ENCODE results near the gene TBC1D1. TPM values are rescaled to one million over a fixed set of nuclear protein-coding genes. Genes with fewer than 3 reads are reported as not detected.

Gene TBC1D1
- total RNA-seq, 1 experiment from 2014 or later = 28.5 TPM

- Histone ChIP-seq H3K4me1 (peaks cover 40% of the 10 kb centered on the region), H3K9me3 (no peaks in the 10 kb centered on the region), H3K4me3 (ENCODE audit: low read depth, low read length) (no peak overlapping the region), H3K27me3 (replicated peaks; ENCODE audit: control insufficient read depth, insufficient read depth, low read length) (no peaks in the 10 kb centered on the region), H3K36me3 (ENCODE audit: control insufficient read depth, insufficient read depth, low read length) (no peaks in the 10 kb centered on the region; the same call in 1 of the 2 replicates)
- Mint-ChIP-seq H3K4me3 (ENCODE audit: unreplicated experiment) (no peak overlapping the region), H3K4me1 (ENCODE audit: low read depth, unreplicated experiment) (peaks cover 29% of the 10 kb centered on the region), H3K27me3 (ENCODE audit: insufficient read depth, unreplicated experiment) (no peaks in the 10 kb centered on the region), H3K9me3 (ENCODE audit: unreplicated experiment) (no peaks in the 10 kb centered on the region), H3K27ac (ENCODE audit: unreplicated experiment) (peak overlapping the region; percentile 1), H3K36me3 (ENCODE audit: insufficient read depth, unreplicated experiment) (peaks cover 6% of the 10 kb centered on the region)
- BruUV-seq (replicated peaks) = no TSS peak
- ChIA-PET CTCF (interaction anchor here (0.7 to 1.3 kb wide), 2 partner anchors 31 to 63 kb away, joined by 3 read pairs; no protein-coding TSS in a partner anchor), POLR2A (interaction anchor here (0.9 kb wide), 1 partner anchor 792 kb away, joined by 3 read pairs; no protein-coding TSS in a partner anchor)
- DNase-seq = no peak
- TF ChIP-seq, protein P1, sequence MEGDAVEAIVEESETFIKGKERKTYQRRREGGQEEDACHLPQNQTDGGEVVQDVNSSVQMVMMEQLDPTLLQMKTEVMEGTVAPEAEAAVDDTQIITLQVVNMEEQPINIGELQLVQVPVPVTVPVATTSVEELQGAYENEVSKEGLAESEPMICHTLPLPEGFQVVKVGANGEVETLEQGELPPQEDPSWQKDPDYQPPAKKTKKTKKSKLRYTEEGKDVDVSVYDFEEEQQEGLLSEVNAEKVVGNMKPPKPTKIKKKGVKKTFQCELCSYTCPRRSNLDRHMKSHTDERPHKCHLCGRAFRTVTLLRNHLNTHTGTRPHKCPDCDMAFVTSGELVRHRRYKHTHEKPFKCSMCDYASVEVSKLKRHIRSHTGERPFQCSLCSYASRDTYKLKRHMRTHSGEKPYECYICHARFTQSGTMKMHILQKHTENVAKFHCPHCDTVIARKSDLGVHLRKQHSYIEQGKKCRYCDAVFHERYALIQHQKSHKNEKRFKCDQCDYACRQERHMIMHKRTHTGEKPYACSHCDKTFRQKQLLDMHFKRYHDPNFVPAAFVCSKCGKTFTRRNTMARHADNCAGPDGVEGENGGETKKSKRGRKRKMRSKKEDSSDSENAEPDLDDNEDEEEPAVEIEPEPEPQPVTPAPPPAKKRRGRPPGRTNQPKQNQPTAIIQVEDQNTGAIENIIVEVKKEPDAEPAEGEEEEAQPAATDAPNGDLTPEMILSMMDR (IDR thresholded peaks at IDR 0.05; ENCODE audit: insufficient read depth in 1 of 2, low read depth in 1 of 2, low read length in 1 of 2, severe bottlenecking in 1 of 2, unreplicated experiment in 1 of 2) = no peak
- intact Hi-C loops (cut with micrococcal nuclease; ENCODE audit: unreplicated experiment) = loop anchor here (2.0 kb wide), 1 partner anchor 21 kb away; no protein-coding TSS in a partner anchor
These were observed 241.3 kb downstream of the TBC1D1 start for GRCh38 chr4:38132107-38132673.

GRCh38 chr4:38132843-38133662 lies 242.2 kb downstream of the TBC1D1 start:
- H3K27me3 ChIP-seq (replicated peaks; ENCODE audit: control insufficient read depth, insufficient read depth, low read length) = no peaks in the 10 kb centered on the region
- Mint-ChIP-seq H3K27me3 (ENCODE audit: insufficient read depth, unreplicated experiment) (no peaks in the 10 kb centered on the region), H3K9me3 (ENCODE audit: unreplicated experiment) (no peaks in the 10 kb centered on the region), H3K27ac (ENCODE audit: unreplicated experiment) (peak overlapping the region; percentile 84), H3K4me3 (ENCODE audit: unreplicated experiment) (peak overlapping the region; percentile 57), H3K4me1 (ENCODE audit: low read depth, unreplicated experiment) (peaks cover 29% of the 10 kb centered on the region), H3K36me3 (ENCODE audit: insufficient read depth, unreplicated experiment) (peaks cover 6% of the 10 kb centered on the region)
- peaks cover 40% of the 10 kb centered on the region for H3K4me1 ChIP-seq
- CTCF ChIA-PET = interaction anchor here (0.5 to 1.3 kb wide), 3 partner anchors 18 to 64 kb away, joined by 3 to 11 read pairs (median 3); no protein-coding TSS in a partner anchor
- H3K36me3 ChIP-seq (ENCODE audit: control insufficient read depth, insufficient read depth, low read length) = no peaks in the 10 kb centered on the region; the same call in 1 of the 2 replicates
- TF ChIP-seq, protein P1 (IDR thresholded peaks at IDR 0.05; ENCODE audit: insufficient read depth in 1 of 2, low read depth in 1 of 2, low read length in 1 of 2, severe bottlenecking in 1 of 2, unreplicated experiment in 1 of 2) = no peak
- BruUV-seq (replicated peaks) = no TSS peak
- DNase-seq = peak; percentile 72 to 82
- intact Hi-C loops (cut with micrococcal nuclease; ENCODE audit: unreplicated experiment) = loop anchor here (1.0 to 2.0 kb wide), 3 partner anchors 22 to 58 kb away; no protein-coding TSS in a partner anchor
- no peak overlapping the region for H3K4me3 ChIP-seq (ENCODE audit: low read depth, low read length)
- POLR2A ChIA-PET = interaction anchor here (0.6 to 0.9 kb wide), 2 partner anchors 699 to 791 kb away, joined by 3 to 4 read pairs; no protein-coding TSS in a partner anchor
- no peaks in the 10 kb centered on the region for H3K9me3 ChIP-seq

All from Caco-2 (cell line).